ENCODE measurements around the gene MYO3B.

Gene MYO3B

GRCh38 chr2:170313347-170313991 lies 135.5 kb downstream of the MYO3B start:
- no peak for DNase-seq (ENCODE audit: low read depth)
- TF ChIP-seq CTCF (IDR thresholded peaks at IDR 0.05; ENCODE audit: low read depth, low read length): no peak
- TF ChIP-seq, protein P1, sequence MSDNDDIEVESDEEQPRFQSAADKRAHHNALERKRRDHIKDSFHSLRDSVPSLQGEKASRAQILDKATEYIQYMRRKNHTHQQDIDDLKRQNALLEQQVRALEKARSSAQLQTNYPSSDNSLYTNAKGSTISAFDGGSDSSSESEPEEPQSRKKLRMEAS (IDR thresholded peaks at IDR 0.05; ENCODE audit: low read depth, low read length): no peak
- no peak for TF ChIP-seq POLR2A (IDR thresholded peaks at IDR 0.05; ENCODE audit: extremely low read depth, insufficient read length)
- H3K4me3 ChIP-seq (ENCODE audit: low read depth, low read length): no peak overlapping the region

- no peak for TF ChIP-seq POLR2A (IDR thresholded peaks at IDR 0.05; ENCODE audit: extremely low read depth, insufficient read length)
- TF ChIP-seq MYC (IDR thresholded peaks at IDR 0.05; ENCODE audit: low read depth, low read length): no peak
- no peak for TF ChIP-seq CTCF (IDR thresholded peaks at IDR 0.05; ENCODE audit: low read depth, low read length)
- TF ChIP-seq, protein P1 (IDR thresholded peaks at IDR 0.05; ENCODE audit: low read depth, low read length): no peak
- no peak overlapping the region for H3K4me3 ChIP-seq (ENCODE audit: low read depth, low read length)
- no peak for DNase-seq (ENCODE audit: low read depth)
Measured at GRCh38 chr2:170313992-170314348, 136.0 kb downstream of the MYO3B start.

- no peak overlapping the region for H3K4me3 ChIP-seq (ENCODE audit: low read depth, low read length)
- no peak for DNase-seq (ENCODE audit: low read depth)
- no peak for TF ChIP-seq MYC (IDR thresholded peaks at IDR 0.05; ENCODE audit: low read depth, low read length)
- no peak for TF ChIP-seq POLR2A (IDR thresholded peaks at IDR 0.05; ENCODE audit: extremely low read depth, insufficient read length)
- TF ChIP-seq, protein P1 (IDR thresholded peaks at IDR 0.05; ENCODE audit: low read depth, low read length): no peak
- TF ChIP-seq CTCF (IDR thresholded peaks at IDR 0.05; ENCODE audit: low read depth, low read length): no peak
Measured at GRCh38 chr2:170314744-170315447, 136.9 kb downstream of the MYO3B start.

GRCh38 chr2:170320948-170321347 lies 143.0 kb downstream of the MYO3B start:
- H3K4me3 ChIP-seq (ENCODE audit: low read depth, low read length): no peak overlapping the region
- TF ChIP-seq CTCF (IDR thresholded peaks at IDR 0.05; ENCODE audit: low read depth, low read length) (no peak), POLR2A (IDR thresholded peaks at IDR 0.05; ENCODE audit: extremely low read depth, insufficient read length) (no peak), MYC (IDR thresholded peaks at IDR 0.05; ENCODE audit: low read depth, low read length) (no peak)
- TF ChIP-seq, protein P1 (IDR thresholded peaks at IDR 0.05; ENCODE audit: low read depth, low read length): no peak
- no peak for DNase-seq (ENCODE audit: low read depth)

- no peak for DNase-seq (ENCODE audit: low read depth)
- no peak for TF ChIP-seq POLR2A (IDR thresholded peaks at IDR 0.05; ENCODE audit: extremely low read depth, insufficient read length)
- no peak for TF ChIP-seq MYC (IDR thresholded peaks at IDR 0.05; ENCODE audit: low read depth, low read length)
- TF ChIP-seq, protein P1 (IDR thresholded peaks at IDR 0.05; ENCODE audit: low read depth, low read length): no peak
- no peak for TF ChIP-seq CTCF (IDR thresholded peaks at IDR 0.05; ENCODE audit: low read depth, low read length)
- no peak overlapping the region for H3K4me3 ChIP-seq (ENCODE audit: low read depth, low read length)
Measured at GRCh38 chr2:170321526-170321925, 143.6 kb downstream of the MYO3B start.

Data from NB4 (cell line).